WTC11 (cell line): ENCODE measurements around the gene SRSF10. TPM values are rescaled to one million over a fixed set of nuclear protein-coding genes. Genes with fewer than 3 reads are reported as not detected.
"Not testable (repeated sequence)": the region's sequence is repeated elsewhere in the genome, so short reads cannot be mapped to it uniquely, and the experiment has no call there.

Experiments
- ATAC-seq: fragments of 200-7000 bp; cut with Tn5 transposase; 2 replicates; pipeline ENCODE4 v1.10.0; 2021; ENCODE audit warnings: mild to moderate bottlenecking, moderate library complexity
- CTCF ChIA-PET: fragments of 300-600 bp; sonication (Branson Sonifier 250); formaldehyde crosslinking; loops from one replicate; lab custom pipeline; 2021; ENCODE audit warnings: antibody characterized with exemption; lab: Charles Lee
- POLR2A ChIA-PET: fragments of 350-600 bp; sonication (Branson Sonifier 250); formaldehyde crosslinking; loops from one replicate; lab custom pipeline; 2021; ENCODE audit warnings: antibody characterized with exemption; lab: Charles Lee
- DNase-seq: peaks from one replicate; pipeline ENCODE4 v3.0.0; 2021; ENCODE audit warnings: low spot score
- H3K27ac Mint-ChIP-seq: 2 replicates; pipeline ENCODE4 v1.8.0; 2021; ENCODE audit warnings: mixed read lengths
- H3K27me3 Mint-ChIP-seq: 2 replicates; pipeline ENCODE4 v1.8.0; 2021; ENCODE audit warnings: low read depth, mild to moderate bottlenecking, moderate library complexity, mixed read lengths
- H3K36me3 Mint-ChIP-seq: 2 replicates; pipeline ENCODE4 v1.8.0; 2021; ENCODE audit warnings: mixed read lengths
- H3K4me1 Mint-ChIP-seq: 2 replicates; pipeline ENCODE4 v1.8.0; 2022; ENCODE audit warnings: mixed read lengths
- H3K4me3 Mint-ChIP-seq: 2 replicates; pipeline ENCODE4 v1.8.0; 2021; ENCODE audit warnings: mild to moderate bottlenecking, moderate library complexity, mixed read lengths
- H3K9me3 Mint-ChIP-seq: 2 replicates; pipeline ENCODE4 v1.8.0; 2021; ENCODE audit warnings: mixed read lengths
- ESRRA ChIP-seq: sonication (generic); formaldehyde crosslinking; IDR thresholded peaks from 2 replicates; pipeline ENCODE4 v1.8.1; 2022; ENCODE audit warnings: mild to moderate bottlenecking, missing genetic modification reagents, borderline replicate concordance
- GABPB1 ChIP-seq: sonication (generic); formaldehyde crosslinking; IDR thresholded peaks from 2 replicates; pipeline ENCODE4 v1.8.1; 2023; ENCODE audit warnings: mild to moderate bottlenecking, missing genetic modification reagents
- PRRX2 ChIP-seq: fragments of 250-450 bp; sonication (Bioruptor Pico); IDR thresholded peaks from 2 replicates; pipeline ENCODE4 v1.8.0; 2021; ENCODE audit warnings: mild to moderate bottlenecking
- RORB ChIP-seq: fragments of 250-450 bp; sonication (Bioruptor Pico); IDR thresholded peaks from 2 replicates; pipeline ENCODE4 v1.9.0; 2021; ENCODE audit warnings: mild to moderate bottlenecking
- SMAD3 ChIP-seq: sonication (generic); formaldehyde crosslinking; IDR thresholded peaks from 2 replicates; pipeline ENCODE4 v1.8.0; 2022; ENCODE audit warnings: missing genetic modification reagents, mild to moderate bottlenecking, borderline replicate concordance
- SP1 ChIP-seq: sonication (generic); formaldehyde crosslinking; conservative IDR thresholded peaks from 2 replicates; pipeline ENCODE4 v1.8.1; 2022; ENCODE audit warnings: missing genetic modification reagents
- ZNF138 ChIP-seq: sonication (generic); formaldehyde crosslinking; conservative IDR thresholded peaks from 2 replicates; pipeline ENCODE4 v1.8.1; 2022; ENCODE audit warnings: mild to moderate bottlenecking, moderate library complexity, missing genetic modification reagents
- ZNF263 ChIP-seq: sonication (generic); formaldehyde crosslinking; IDR thresholded peaks from 2 replicates; pipeline ENCODE4 v1.8.1; 2022; ENCODE audit warnings: low read depth, mild to moderate bottlenecking, moderate library complexity, missing genetic modification reagents
- ZNF396 ChIP-seq: fragments of 250-450 bp; sonication (Bioruptor Pico); IDR thresholded peaks from 2 replicates; pipeline ENCODE4 v1.8.0; 2021; ENCODE audit warnings: mild to moderate bottlenecking, moderate library complexity, borderline replicate concordance
- total RNA-seq: library from RNA; stranded (reverse); gene quantifications from 3 replicates; pipeline ENCODE4 v1.2.3, GENCODE V29; 2021
- TF ChIP-seq, protein P1 (sequence below): sonication (generic); formaldehyde crosslinking; IDR thresholded peaks from 2 replicates; pipeline ENCODE4 v1.8.0; 2022; ENCODE audit warnings: mild to moderate bottlenecking, missing genetic modification reagents
- TF ChIP-seq, protein P2 (sequence below): fragments of 250-450 bp; sonication (Bioruptor Pico); IDR thresholded peaks from 2 replicates; pipeline ENCODE4 v1.9.0; 2021; ENCODE audit warnings: mild to moderate bottlenecking, borderline replicate concordance
- TF ChIP-seq, protein P3 (sequence below): sonication (generic); formaldehyde crosslinking; IDR thresholded peaks from 2 replicates; pipeline ENCODE4 v1.8.1; 2022; ENCODE audit warnings: mild to moderate bottlenecking, moderate library complexity, missing genetic modification reagents
- TF ChIP-seq, protein P4 (sequence below): sonication (generic); formaldehyde crosslinking; IDR thresholded peaks from 2 replicates; pipeline ENCODE4 v1.8.0; 2022; ENCODE audit warnings: missing genetic modification reagents
- TF ChIP-seq, protein P5 (sequence below): sonication (generic); formaldehyde crosslinking; IDR thresholded peaks from 2 replicates; pipeline ENCODE4 v1.8.0; 2022; ENCODE audit warnings: mild to moderate bottlenecking, missing genetic modification reagents
- TF ChIP-seq, protein P6 (sequence below): sonication (generic); formaldehyde crosslinking; IDR thresholded peaks from 2 replicates; pipeline ENCODE4 v1.8.1; 2023; ENCODE audit warnings: mild to moderate bottlenecking, missing genetic modification reagents
- TF ChIP-seq, protein P7 (sequence below): fragments of 250-450 bp; sonication (Bioruptor Pico); IDR thresholded peaks from 2 replicates; pipeline ENCODE4 v1.9.0; 2021; ENCODE audit warnings: mild to moderate bottlenecking
- TF ChIP-seq, protein P8 (sequence below): sonication (generic); formaldehyde crosslinking; IDR thresholded peaks from 2 replicates; pipeline ENCODE4 v1.8.0; 2023; ENCODE audit warnings: missing genetic modification reagents

SRSF10 gene
- total RNA-seq, 1 experiment from 2014 or later, result 163 TPM

DNA sequence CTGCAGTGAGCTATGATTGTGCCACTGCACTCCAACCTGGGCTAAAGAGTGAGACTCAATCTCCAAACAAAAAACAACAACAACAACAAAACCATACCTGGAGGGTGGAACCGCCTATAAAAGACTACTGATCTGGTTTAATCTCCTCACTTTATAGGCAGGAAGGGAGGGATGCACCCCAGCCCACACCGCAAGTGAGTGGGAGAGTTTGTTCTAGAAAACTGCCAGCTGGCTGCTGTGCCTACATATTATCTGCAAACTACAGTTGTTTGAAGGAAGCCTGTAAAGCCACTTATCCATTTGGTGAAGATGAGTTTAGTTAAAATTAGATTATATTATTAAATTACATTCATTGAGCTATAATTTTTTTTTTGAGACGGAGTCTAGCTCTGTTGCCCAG is 9.1 kb upstream of the SRSF10 start (continued):
- TF ChIP-seq, protein P1, sequence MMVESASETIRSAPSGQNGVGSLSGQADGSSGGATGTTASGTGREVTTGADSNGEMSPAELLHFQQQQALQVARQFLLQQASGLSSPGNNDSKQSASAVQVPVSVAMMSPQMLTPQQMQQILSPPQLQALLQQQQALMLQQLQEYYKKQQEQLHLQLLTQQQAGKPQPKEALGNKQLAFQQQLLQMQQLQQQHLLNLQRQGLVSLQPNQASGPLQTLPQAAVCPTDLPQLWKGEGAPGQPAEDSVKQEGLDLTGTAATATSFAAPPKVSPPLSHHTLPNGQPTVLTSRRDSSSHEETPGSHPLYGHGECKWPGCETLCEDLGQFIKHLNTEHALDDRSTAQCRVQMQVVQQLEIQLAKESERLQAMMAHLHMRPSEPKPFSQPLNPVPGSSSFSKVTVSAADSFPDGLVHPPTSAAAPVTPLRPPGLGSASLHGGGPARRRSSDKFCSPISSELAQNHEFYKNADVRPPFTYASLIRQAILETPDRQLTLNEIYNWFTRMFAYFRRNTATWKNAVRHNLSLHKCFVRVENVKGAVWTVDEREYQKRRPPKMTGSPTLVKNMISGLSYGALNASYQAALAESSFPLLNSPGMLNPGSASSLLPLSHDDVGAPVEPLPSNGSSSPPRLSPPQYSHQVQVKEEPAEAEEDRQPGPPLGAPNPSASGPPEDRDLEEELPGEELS (CRISPR knock-in tag), result no peak
- TF ChIP-seq ZNF396, result no peak
- TF ChIP-seq, protein P2, sequence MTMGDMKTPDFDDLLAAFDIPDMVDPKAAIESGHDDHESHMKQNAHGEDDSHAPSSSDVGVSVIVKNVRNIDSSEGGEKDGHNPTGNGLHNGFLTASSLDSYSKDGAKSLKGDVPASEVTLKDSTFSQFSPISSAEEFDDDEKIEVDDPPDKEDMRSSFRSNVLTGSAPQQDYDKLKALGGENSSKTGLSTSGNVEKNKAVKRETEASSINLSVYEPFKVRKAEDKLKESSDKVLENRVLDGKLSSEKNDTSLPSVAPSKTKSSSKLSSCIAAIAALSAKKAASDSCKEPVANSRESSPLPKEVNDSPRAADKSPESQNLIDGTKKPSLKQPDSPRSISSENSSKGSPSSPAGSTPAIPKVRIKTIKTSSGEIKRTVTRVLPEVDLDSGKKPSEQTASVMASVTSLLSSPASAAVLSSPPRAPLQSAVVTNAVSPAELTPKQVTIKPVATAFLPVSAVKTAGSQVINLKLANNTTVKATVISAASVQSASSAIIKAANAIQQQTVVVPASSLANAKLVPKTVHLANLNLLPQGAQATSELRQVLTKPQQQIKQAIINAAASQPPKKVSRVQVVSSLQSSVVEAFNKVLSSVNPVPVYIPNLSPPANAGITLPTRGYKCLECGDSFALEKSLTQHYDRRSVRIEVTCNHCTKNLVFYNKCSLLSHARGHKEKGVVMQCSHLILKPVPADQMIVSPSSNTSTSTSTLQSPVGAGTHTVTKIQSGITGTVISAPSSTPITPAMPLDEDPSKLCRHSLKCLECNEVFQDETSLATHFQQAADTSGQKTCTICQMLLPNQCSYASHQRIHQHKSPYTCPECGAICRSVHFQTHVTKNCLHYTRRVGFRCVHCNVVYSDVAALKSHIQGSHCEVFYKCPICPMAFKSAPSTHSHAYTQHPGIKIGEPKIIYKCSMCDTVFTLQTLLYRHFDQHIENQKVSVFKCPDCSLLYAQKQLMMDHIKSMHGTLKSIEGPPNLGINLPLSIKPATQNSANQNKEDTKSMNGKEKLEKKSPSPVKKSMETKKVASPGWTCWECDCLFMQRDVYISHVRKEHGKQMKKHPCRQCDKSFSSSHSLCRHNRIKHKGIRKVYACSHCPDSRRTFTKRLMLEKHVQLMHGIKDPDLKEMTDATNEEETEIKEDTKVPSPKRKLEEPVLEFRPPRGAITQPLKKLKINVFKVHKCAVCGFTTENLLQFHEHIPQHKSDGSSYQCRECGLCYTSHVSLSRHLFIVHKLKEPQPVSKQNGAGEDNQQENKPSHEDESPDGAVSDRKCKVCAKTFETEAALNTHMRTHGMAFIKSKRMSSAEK (CRISPR knock-in tag), result no peak
- TF ChIP-seq, protein P3, sequence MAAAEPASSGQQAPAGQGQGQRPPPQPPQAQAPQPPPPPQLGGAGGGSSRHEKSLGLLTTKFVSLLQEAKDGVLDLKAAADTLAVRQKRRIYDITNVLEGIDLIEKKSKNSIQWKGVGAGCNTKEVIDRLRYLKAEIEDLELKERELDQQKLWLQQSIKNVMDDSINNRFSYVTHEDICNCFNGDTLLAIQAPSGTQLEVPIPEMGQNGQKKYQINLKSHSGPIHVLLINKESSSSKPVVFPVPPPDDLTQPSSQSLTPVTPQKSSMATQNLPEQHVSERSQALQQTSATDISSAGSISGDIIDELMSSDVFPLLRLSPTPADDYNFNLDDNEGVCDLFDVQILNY (CRISPR knock-in tag), result no peak
- no peak for TF ChIP-seq RORB
- TF ChIP-seq SP1 (CRISPR knock-in tag), result no peak
- TF ChIP-seq GABPB1 (CRISPR knock-in tag), result no peak
- TF ChIP-seq, protein P4, sequence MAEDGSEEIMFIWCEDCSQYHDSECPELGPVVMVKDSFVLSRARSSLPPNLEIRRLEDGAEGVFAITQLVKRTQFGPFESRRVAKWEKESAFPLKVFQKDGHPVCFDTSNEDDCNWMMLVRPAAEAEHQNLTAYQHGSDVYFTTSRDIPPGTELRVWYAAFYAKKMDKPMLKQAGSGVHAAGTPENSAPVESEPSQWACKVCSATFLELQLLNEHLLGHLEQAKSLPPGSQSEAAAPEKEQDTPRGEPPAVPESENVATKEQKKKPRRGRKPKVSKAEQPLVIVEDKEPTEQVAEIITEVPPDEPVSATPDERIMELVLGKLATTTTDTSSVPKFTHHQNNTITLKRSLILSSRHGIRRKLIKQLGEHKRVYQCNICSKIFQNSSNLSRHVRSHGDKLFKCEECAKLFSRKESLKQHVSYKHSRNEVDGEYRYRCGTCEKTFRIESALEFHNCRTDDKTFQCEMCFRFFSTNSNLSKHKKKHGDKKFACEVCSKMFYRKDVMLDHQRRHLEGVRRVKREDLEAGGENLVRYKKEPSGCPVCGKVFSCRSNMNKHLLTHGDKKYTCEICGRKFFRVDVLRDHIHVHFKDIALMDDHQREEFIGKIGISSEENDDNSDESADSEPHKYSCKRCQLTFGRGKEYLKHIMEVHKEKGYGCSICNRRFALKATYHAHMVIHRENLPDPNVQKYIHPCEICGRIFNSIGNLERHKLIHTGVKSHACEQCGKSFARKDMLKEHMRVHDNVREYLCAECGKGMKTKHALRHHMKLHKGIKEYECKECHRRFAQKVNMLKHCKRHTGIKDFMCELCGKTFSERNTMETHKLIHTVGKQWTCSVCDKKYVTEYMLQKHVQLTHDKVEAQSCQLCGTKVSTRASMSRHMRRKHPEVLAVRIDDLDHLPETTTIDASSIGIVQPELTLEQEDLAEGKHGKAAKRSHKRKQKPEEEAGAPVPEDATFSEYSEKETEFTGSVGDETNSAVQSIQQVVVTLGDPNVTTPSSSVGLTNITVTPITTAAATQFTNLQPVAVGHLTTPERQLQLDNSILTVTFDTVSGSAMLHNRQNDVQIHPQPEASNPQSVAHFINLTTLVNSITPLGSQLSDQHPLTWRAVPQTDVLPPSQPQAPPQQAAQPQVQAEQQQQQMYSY (CRISPR knock-in tag), result no peak
- TF ChIP-seq, all 79 proteins: peak for 0

DNA sequence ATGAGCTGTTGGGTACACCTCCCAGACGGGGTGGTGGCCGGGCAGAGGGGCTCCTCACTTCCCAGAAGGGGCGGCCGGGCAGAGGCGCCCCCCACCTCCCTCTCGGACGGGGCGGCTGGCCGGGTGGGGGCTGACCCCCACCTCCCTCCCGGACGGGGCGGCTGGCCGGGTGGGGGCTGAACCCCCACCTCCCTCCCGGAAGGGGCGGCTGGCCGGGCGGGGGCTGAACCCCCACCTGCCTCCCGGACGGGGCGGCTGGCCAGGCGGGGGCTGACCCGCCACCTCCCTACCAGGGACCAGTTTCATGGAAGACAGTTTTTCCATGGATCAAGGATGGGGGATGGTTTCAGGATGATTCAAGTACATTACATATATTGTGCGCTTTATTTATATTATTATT is 6.9 kb upstream of the SRSF10 start:
- ATAC-seq, H3K27me3 Mint-ChIP-seq, POLR2A ChIA-PET, H3K9me3 Mint-ChIP-seq, DNase-seq, H3K36me3 Mint-ChIP-seq, CTCF ChIA-PET, H3K4me1 Mint-ChIP-seq, H3K27ac Mint-ChIP-seq, H3K4me3 Mint-ChIP-seq: not testable (repeated sequence)

DNA sequence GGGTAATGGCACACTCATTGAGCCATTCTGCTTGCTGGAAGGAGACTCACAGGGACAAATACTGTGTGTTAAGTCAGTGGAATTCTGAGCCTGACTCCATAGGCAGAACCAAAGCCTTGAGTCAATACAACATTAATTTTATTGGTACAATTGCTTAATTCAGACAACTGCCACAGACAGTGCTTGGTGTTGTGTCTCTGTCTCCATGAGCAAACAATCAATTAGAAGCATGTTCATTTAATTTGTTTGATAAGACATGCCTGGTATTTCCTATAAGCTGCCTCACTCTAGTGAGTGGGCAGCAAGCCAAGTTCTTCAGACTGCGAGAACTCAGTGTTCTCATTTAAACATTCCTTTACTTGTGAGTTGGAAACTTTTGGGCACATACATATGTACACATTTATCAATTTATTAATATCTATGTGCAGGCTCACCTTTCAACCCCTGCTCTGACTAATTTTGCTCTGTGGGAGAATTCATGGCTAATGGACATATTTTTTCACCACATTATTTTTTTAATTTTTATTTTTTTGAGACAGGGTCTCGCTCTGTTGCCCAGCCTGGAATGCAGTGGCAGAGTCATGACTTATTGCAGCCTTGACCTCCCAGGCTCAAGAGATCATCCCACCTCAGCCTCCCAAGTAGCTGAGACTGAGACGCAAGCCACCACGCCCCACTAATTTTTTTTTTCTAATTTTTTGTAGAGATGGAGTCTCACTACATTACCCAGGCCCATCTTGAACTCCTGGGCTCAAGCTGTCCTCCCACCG is 4.5 kb upstream of the SRSF10 start:
- no peak overlapping the region for H3K27ac Mint-ChIP-seq
- no peak for DNase-seq
- TF ChIP-seq SMAD3 (no peak), ESRRA (CRISPR knock-in tag) (no peak), RORB (no peak), ZNF263 (CRISPR knock-in tag) (no peak), PRRX2 (CRISPR knock-in tag) (no peak), ZNF138 (CRISPR knock-in tag) (no peak)
- TF ChIP-seq, protein P5, sequence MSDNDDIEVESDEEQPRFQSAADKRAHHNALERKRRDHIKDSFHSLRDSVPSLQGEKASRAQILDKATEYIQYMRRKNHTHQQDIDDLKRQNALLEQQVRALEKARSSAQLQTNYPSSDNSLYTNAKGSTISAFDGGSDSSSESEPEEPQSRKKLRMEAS, result no peak
- TF ChIP-seq, protein P6, sequence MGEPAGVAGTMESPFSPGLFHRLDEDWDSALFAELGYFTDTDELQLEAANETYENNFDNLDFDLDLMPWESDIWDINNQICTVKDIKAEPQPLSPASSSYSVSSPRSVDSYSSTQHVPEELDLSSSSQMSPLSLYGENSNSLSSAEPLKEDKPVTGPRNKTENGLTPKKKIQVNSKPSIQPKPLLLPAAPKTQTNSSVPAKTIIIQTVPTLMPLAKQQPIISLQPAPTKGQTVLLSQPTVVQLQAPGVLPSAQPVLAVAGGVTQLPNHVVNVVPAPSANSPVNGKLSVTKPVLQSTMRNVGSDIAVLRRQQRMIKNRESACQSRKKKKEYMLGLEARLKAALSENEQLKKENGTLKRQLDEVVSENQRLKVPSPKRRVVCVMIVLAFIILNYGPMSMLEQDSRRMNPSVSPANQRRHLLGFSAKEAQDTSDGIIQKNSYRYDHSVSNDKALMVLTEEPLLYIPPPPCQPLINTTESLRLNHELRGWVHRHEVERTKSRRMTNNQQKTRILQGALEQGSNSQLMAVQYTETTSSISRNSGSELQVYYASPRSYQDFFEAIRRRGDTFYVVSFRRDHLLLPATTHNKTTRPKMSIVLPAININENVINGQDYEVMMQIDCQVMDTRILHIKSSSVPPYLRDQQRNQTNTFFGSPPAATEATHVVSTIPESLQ (CRISPR knock-in tag), result no peak
- TF ChIP-seq, protein P7, sequence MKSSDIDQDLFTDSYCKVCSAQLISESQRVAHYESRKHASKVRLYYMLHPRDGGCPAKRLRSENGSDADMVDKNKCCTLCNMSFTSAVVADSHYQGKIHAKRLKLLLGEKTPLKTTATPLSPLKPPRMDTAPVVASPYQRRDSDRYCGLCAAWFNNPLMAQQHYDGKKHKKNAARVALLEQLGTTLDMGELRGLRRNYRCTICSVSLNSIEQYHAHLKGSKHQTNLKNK (CRISPR knock-in tag), result no peak
- TF ChIP-seq, protein P8, sequence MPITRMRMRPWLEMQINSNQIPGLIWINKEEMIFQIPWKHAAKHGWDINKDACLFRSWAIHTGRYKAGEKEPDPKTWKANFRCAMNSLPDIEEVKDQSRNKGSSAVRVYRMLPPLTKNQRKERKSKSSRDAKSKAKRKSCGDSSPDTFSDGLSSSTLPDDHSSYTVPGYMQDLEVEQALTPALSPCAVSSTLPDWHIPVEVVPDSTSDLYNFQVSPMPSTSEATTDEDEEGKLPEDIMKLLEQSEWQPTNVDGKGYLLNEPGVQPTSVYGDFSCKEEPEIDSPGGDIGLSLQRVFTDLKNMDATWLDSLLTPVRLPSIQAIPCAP (CRISPR knock-in tag), result no peak

More for the DNA sequence above, 4.5 kb upstream of the SRSF10 start:
- no peak for ATAC-seq
- peaks cover 6% of the 10 kb centered on the region for H3K9me3 Mint-ChIP-seq
- H3K27me3 Mint-ChIP-seq, result no peaks in the 10 kb centered on the region
- no peak overlapping the region for H3K4me3 Mint-ChIP-seq
- POLR2A ChIA-PET, result no interaction called here
- CTCF ChIA-PET, result no interaction called here
- H3K36me3 Mint-ChIP-seq, result peaks cover under 1% of the 10 kb centered on the region
- peaks cover 11% of the 10 kb centered on the region for H3K4me1 Mint-ChIP-seq
